ENCODE data around the gene TRAPPC6A. TPM values are rescaled to one million over a fixed set of nuclear protein-coding genes. Genes with fewer than 3 reads are reported as not detected.
A peak's percentile ranks its signal among the peaks of the same experiment; 100 is the strongest.

TRAPPC6A gene
- total RNA-seq, 2 donors from 2014 or later = 56.6 to 79.1 TPM

DNA sequence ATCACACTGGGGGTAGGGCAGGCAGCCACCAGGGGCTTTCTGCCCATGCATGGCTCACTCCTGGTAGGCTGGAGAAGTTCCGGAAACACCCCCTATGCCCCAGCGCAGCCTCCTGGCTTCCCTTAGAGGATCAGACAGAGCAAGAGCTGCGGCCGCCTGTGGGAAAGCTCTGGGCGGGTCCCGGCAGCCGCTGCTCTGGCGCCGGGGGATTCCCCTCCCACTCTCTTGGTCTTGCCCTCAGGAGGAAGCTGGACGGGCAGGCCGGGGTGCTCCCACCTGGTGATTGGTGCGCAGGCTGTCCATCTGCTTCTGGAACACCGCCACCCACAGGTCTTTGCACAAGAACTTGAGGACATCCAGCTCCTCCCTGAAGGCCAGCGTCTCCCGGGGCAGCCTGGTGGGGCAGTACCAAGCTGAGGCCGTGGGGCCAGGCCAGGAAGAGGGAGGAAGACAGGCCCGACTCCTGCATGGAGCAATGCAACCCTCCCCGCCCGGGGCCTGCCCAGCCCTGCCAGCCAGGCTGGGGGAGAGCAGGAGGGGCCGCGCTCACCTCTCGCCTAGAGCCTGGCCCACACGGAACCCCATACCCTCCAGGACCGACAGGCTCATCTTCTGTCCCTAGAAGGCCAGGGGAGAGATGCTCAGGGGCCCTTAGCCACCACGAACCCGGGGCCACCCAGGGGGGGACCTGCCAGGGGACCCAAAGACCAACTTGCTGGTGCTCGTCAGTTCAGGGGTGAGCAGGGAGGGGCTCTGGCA lies 13.3 kb downstream of the TRAPPC6A start:
- Histone ChIP-seq H3K27ac (ENCODE audit: low read depth, low read length) (no peak overlapping the region), H3K9ac (ENCODE audit: extremely low read depth, low read length, poor library complexity, severe bottlenecking) (no peak overlapping the region), H3K9me3 (ENCODE audit: control insufficient read depth, low read length) (no peaks in the 10 kb centered on the region), H3K4me3 (ENCODE audit: low read length) (no peak overlapping the region), H3K4me1 (ENCODE audit: control insufficient read depth, insufficient read depth, low read length) (no peaks in the 10 kb centered on the region), H3K36me3 (ENCODE audit: control insufficient read depth, insufficient read depth, low read length) (no peaks in the 10 kb centered on the region), H3K27me3 (ENCODE audit: control insufficient read depth, insufficient read depth, low read length, poor library complexity, severe bottlenecking) (no peaks in the 10 kb centered on the region)
- Mint-ChIP-seq H3K36me3 (ENCODE audit: low read depth) (no peaks in the 10 kb centered on the region), H3K27me3 (ENCODE audit: insufficient read depth) (peaks cover 7% of the 10 kb centered on the region), H3K4me3 (no peak overlapping the region), H3K9me3 (no peaks in the 10 kb centered on the region), H3K4me1 (peaks cover 2% of the 10 kb centered on the region), H3K27ac (no peak overlapping the region)
- peak; percentile 96 for DNase-seq
- WGBS, 2 experiments (ENCODE audit: insufficient coverage in 1 of 2, insufficient read length in 1 of 2) = 68 to 73% methylated on average over 18 to 27 of the region's 27 CpGs
- TF ChIP-seq, protein P1, sequence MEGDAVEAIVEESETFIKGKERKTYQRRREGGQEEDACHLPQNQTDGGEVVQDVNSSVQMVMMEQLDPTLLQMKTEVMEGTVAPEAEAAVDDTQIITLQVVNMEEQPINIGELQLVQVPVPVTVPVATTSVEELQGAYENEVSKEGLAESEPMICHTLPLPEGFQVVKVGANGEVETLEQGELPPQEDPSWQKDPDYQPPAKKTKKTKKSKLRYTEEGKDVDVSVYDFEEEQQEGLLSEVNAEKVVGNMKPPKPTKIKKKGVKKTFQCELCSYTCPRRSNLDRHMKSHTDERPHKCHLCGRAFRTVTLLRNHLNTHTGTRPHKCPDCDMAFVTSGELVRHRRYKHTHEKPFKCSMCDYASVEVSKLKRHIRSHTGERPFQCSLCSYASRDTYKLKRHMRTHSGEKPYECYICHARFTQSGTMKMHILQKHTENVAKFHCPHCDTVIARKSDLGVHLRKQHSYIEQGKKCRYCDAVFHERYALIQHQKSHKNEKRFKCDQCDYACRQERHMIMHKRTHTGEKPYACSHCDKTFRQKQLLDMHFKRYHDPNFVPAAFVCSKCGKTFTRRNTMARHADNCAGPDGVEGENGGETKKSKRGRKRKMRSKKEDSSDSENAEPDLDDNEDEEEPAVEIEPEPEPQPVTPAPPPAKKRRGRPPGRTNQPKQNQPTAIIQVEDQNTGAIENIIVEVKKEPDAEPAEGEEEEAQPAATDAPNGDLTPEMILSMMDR (conservative IDR thresholded peaks at IDR 0.05) = peak; percentile 39

DNA sequence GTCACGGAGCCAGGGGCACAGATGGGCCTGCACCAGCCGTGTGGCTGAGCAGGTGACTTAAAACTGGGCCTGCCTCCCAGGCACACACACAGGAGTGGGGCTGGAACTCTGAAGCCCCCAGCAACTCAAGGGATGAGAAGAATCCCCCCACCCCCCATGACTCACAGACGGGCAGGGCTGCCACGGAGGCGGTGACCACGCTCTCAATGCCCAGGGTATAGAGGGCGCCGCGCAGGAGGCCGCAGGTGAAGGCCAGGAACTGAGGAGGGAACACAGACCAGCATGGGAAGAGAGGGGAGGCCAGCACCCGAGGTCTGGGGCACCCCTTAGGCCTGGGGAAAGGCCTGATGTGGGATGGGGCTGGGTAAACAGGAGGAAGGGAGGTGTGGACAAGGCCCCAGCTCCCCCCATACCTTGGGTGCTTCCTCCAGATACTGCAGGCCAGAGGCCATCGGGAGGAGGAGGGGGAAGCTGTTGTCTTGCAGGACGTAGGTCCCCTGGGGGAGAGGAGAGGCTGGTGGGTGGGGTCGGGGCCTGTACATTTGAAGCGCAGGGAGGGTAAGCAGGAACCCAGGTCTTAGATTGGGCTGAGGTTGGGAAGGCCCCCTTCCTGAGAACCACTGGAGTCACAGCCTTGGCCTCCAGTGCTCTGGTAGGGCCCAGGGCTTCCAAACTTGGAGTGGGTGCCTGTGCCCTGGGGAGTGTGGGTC lies 14.1 kb downstream of the TRAPPC6A start:
- Mint-ChIP-seq H3K36me3 (ENCODE audit: low read depth) (no peaks in the 10 kb centered on the region), H3K27ac (no peak overlapping the region), H3K27me3 (ENCODE audit: insufficient read depth) (peaks cover 7% of the 10 kb centered on the region), H3K4me3 (no peak overlapping the region), H3K9me3 (no peaks in the 10 kb centered on the region), H3K4me1 (peaks cover 2% of the 10 kb centered on the region)
- no peaks in the 10 kb centered on the region for H3K9me3 ChIP-seq (ENCODE audit: control insufficient read depth, low read length)
- H3K4me1 ChIP-seq (ENCODE audit: control insufficient read depth, insufficient read depth, low read length) = no peaks in the 10 kb centered on the region
- H3K27ac ChIP-seq (ENCODE audit: low read depth, low read length) = no peak overlapping the region
- no peak overlapping the region for H3K9ac ChIP-seq (ENCODE audit: extremely low read depth, low read length, poor library complexity, severe bottlenecking)
- no peak overlapping the region for H3K4me3 ChIP-seq (ENCODE audit: low read length)
- no peak for DNase-seq
- TF ChIP-seq, protein P1 (conservative IDR thresholded peaks at IDR 0.05) = no peak
- H3K27me3 ChIP-seq (ENCODE audit: control insufficient read depth, insufficient read depth, low read length, poor library complexity, severe bottlenecking) = no peaks in the 10 kb centered on the region
- H3K36me3 ChIP-seq (ENCODE audit: control insufficient read depth, insufficient read depth, low read length) = no peaks in the 10 kb centered on the region
- 90 to 92% methylated on average over 2 to 15 of the region's 15 CpGs for WGBS, 2 experiments (ENCODE audit: insufficient coverage in 1 of 2, insufficient read length in 1 of 2)

DNA sequence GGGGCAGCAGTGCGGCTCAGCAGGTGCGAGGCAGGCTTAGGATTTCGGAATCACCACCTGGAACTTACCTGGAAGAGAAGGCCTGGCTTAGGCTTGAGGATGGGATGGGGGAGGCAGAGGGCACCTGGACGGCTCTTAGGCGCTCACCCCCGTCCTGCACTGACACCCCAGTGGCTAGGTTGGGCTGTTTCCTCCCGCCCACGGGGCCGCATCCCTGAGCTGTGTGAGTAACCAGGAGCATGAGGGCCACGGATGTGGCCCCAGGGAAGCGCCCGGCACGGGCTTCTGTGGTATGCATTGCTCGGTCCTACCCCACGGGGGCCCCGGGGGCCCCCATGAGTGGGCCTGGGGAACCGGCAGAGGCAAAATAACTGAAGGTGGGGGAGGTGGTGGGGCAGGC lies 14.9 kb downstream of the TRAPPC6A start:
- no peaks in the 10 kb centered on the region for H3K36me3 ChIP-seq (ENCODE audit: control insufficient read depth, insufficient read depth, low read length)
- no peak overlapping the region for H3K27ac ChIP-seq (ENCODE audit: low read depth, low read length)
- Mint-ChIP-seq H3K4me1 (peaks cover 2% of the 10 kb centered on the region), H3K9me3 (no peaks in the 10 kb centered on the region), H3K4me3 (no peak overlapping the region), H3K27me3 (ENCODE audit: insufficient read depth) (peaks cover 8% of the 10 kb centered on the region), H3K27ac (no peak overlapping the region), H3K36me3 (ENCODE audit: low read depth) (no peaks in the 10 kb centered on the region)
- TF ChIP-seq, protein P1 (conservative IDR thresholded peaks at IDR 0.05) = no peak
- no peak overlapping the region for H3K4me3 ChIP-seq (ENCODE audit: low read length)
- H3K9ac ChIP-seq (ENCODE audit: extremely low read depth, low read length, poor library complexity, severe bottlenecking) = no peak overlapping the region
- 91 to 100% methylated on average over 2 to 17 of the region's 17 CpGs for WGBS, 2 experiments (ENCODE audit: insufficient coverage in 1 of 2, insufficient read length in 1 of 2)
- H3K27me3 ChIP-seq (ENCODE audit: control insufficient read depth, insufficient read depth, low read length, poor library complexity, severe bottlenecking) = no peaks in the 10 kb centered on the region
- DNase-seq = no peak
- H3K4me1 ChIP-seq (ENCODE audit: control insufficient read depth, insufficient read depth, low read length) = no peaks in the 10 kb centered on the region
- H3K9me3 ChIP-seq (ENCODE audit: control insufficient read depth, low read length) = no peaks in the 10 kb centered on the region
